NB4 (cell line): Measurements from ENCODE around the gene ESR1.

ENCODE experiments used
- DNase-seq: peaks from one replicate; pipeline ENCODE4 v3.0.0; 2010; ENCODE audit warnings: low read depth
- H3K4me3 ChIP-seq: one replicate; pipeline ENCODE4 v1.5.1; 2011; ENCODE audit warnings: mild to moderate bottlenecking, low read depth, low read length, moderate library complexity
- MYC ChIP-seq: IDR thresholded peaks from 2 replicates; pipeline ENCODE4 v1.6.1; 2011; ENCODE audit warnings: low read depth, low read length
- POLR2A ChIP-seq: IDR thresholded peaks from 2 replicates; pipeline ENCODE4 v1.6.1; 2011; ENCODE audit warnings: mild to moderate bottlenecking; ENCODE audit not compliant: insufficient read length; ENCODE audit errors: extremely low read depth
- TF ChIP-seq, protein P1 (sequence below): IDR thresholded peaks from one replicate; pipeline ENCODE4 v1.5.1; 2012; ENCODE audit warnings: low read depth, low read length
- TF ChIP-seq, protein P2 (sequence below): IDR thresholded peaks from 2 replicates; pipeline ENCODE4 v1.6.1; 2011; ENCODE audit warnings: low read depth, low read length

Gene ESR1

DNA sequence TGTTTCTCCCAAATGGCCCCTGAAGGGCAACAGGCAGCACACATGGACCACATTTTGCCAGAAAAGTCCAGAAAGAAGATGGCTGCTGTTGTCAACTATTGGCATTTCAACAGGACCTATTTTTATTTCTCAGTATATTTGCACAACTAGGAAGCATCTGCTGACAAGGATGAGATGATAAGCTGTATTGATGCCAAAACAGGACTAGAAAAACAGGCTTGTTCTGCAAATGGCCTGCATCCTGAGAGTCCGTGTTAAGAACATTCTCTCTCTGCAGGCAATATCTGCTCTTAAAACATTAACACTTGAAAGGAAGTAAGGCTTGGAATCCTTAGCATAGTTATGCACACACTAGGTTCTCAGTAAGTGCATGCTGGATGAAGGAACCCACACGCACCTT, 283.7 kb downstream of the ESR1 start:
- DNase-seq = no peak
- TF ChIP-seq, protein P1, sequence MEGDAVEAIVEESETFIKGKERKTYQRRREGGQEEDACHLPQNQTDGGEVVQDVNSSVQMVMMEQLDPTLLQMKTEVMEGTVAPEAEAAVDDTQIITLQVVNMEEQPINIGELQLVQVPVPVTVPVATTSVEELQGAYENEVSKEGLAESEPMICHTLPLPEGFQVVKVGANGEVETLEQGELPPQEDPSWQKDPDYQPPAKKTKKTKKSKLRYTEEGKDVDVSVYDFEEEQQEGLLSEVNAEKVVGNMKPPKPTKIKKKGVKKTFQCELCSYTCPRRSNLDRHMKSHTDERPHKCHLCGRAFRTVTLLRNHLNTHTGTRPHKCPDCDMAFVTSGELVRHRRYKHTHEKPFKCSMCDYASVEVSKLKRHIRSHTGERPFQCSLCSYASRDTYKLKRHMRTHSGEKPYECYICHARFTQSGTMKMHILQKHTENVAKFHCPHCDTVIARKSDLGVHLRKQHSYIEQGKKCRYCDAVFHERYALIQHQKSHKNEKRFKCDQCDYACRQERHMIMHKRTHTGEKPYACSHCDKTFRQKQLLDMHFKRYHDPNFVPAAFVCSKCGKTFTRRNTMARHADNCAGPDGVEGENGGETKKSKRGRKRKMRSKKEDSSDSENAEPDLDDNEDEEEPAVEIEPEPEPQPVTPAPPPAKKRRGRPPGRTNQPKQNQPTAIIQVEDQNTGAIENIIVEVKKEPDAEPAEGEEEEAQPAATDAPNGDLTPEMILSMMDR = no peak
- TF ChIP-seq MYC (no peak), POLR2A (no peak)
- TF ChIP-seq, protein P2, sequence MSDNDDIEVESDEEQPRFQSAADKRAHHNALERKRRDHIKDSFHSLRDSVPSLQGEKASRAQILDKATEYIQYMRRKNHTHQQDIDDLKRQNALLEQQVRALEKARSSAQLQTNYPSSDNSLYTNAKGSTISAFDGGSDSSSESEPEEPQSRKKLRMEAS = no peak
- H3K4me3 ChIP-seq = no peak overlapping the region

DNA sequence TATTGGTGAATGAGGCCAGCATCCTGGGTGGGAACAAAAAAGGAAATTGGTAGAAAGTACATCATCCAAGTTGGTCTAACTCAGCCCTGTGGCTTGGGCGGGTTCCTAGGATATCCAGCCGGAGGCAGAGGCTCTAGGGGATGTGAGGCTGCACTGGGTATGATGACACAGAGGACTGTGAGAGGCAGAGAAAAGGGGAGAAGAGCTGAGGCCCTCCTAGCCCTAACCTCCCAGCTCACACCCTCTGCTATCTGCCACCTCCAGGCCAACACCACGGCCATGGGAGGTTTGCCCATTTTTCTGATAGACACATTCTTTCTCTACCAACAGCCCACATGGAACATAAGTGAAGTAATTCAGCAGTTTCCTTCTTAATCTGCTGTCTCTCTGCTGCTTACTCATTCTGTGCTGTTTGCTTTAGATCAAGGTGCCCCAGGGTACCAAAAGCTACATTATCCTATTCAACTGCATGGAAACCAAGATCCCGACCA, 284.4 kb downstream of the ESR1 start:
- DNase-seq = no peak
- no peak overlapping the region for H3K4me3 ChIP-seq
- TF ChIP-seq, protein P2 = no peak
- TF ChIP-seq MYC (no peak), POLR2A (no peak)
- TF ChIP-seq, protein P1 = no peak

DNA sequence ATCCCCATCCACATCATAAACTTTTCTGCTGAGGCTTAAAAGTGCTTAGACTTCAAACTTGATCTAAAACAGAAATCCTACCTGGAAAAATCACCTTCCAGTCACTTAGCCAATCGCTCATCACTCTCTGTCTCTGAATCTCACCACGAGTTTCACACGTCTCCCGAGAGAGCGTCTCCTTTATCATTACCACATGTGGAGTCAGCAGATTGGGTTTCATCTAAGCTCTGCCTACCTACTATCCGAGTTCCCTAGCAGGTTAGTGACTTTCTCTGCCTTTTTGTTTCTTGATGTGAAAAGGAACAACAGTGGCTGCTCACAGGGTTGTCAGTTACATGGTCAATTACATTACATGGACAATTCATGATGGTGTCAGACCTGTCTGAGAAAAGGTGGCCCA, 286.2 kb downstream of the ESR1 start:
- no peak for DNase-seq
- TF ChIP-seq, protein P1 = no peak
- TF ChIP-seq, protein P2 = no peak
- TF ChIP-seq POLR2A = no peak
- no peak for TF ChIP-seq MYC

DNA sequence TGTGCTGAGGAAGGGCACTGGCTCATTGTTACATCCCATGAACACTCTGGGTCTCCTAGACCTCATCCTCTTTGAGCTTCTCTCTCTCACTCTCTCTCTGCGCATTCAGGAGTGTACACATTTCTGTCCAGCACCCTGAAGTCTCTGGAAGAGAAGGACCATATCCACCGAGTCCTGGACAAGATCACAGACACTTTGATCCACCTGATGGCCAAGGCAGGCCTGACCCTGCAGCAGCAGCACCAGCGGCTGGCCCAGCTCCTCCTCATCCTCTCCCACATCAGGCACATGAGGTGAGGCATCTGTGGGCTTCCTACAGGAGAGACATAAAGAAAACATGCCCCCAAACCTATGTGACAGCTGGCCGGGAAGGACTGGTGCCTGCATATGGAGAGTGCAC, 286.8 kb downstream of the ESR1 start:
- TF ChIP-seq POLR2A = no peak
- no peak for TF ChIP-seq MYC
- TF ChIP-seq, protein P1 = no peak
- TF ChIP-seq, protein P2 = no peak
- DNase-seq = no peak
- H3K4me3 ChIP-seq = no peak overlapping the region

More for the DNA sequence above, 286.2 kb downstream of the ESR1 start:
- no peak overlapping the region for H3K4me3 ChIP-seq

GRCh38 chr6:152094992-152095592, 287.6 kb downstream of the ESR1 start:
- no peak overlapping the region for H3K4me3 ChIP-seq
- TF ChIP-seq, protein P1 = no peak
- no peak for TF ChIP-seq POLR2A
- TF ChIP-seq MYC = 0 out of 2 replicates have a peak, but pooled peaks have one; percentile 40
- TF ChIP-seq, protein P2 = peak; percentile 43; the same call in 1 of the 2 replicates
- DNase-seq = peak; percentile 92
